ENCODE measurements around the gene CNTN1.

The CNTN1 gene

DNA sequence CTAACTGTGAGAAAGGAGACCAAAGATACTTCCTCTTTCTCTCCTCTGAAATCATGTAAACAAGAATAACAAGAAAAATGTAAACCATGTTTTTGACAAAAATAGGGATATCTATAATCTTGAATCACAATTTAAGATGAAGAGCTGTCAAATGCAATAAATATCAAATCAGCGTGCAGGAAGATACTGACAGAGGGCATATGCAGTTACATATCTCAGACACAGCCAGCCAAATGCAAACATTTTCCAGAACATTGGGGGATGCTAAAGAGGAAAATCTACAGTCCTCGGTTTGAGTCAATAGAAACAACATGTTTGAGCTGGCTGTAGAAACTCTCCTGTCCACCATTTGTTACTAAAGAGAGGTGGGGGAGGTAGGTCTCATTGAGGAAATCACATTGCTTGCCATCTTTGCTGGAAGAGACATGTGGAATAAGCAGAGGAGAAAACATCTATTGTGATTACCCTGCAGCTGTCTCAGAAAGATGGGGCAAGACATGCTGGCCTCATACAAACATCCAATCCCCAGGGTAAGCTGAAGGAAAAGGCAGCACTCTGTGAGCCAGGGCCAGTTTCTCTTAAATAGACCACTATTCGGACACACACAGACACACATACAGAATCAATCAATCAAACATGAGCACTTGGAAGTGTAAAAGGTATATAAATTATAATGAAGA lies 43.5 kb downstream of the CNTN1 start:
- TF ChIP-seq SIN3A (IDR thresholded peaks at IDR 0.05; ENCODE audit: borderline replicate concordance, insufficient read depth, low read length) (no peak), POLR2AphosphoS5 (IDR thresholded peaks at IDR 0.05; ENCODE audit: low read depth, low read length) (no peak), FOXP2 (optimal IDR thresholded peaks at IDR 0.05; ENCODE audit: borderline replicate concordance, extremely low read depth, extremely low read length, insufficient read depth) (no peak), TAF1 (IDR thresholded peaks at IDR 0.05; ENCODE audit: borderline replicate concordance, insufficient read depth, low read length) (no peak), REST (IDR thresholded peaks at IDR 0.05; ENCODE audit: insufficient read depth in 1 of 2, low read depth in 2 of 2, low read length in 2 of 2) (no peak)

DNA sequence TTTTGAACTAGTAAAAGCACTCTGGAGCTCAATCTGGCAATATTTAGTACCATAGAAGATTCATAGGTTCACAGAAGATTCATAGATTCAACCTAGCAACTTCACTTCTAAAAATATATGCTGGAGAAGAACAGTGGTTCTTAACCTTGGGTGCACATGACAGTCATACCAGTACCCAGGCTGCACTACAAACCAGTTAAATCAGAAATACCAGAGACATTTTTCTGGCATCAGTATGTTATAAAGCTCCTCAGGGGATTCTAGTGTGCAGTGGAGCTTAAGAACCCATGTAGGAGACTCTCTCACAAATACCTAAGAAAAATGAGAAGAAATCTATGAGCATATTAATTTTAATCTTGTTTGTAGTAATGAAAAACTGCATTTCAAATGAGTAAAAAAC lies 46.6 kb downstream of the CNTN1 start:
- TF ChIP-seq FOXP2 (optimal IDR thresholded peaks at IDR 0.05; ENCODE audit: borderline replicate concordance, extremely low read depth, extremely low read length, insufficient read depth) (no peak), POLR2AphosphoS5 (IDR thresholded peaks at IDR 0.05; ENCODE audit: low read depth, low read length) (no peak), SIN3A (IDR thresholded peaks at IDR 0.05; ENCODE audit: borderline replicate concordance, insufficient read depth, low read length) (no peak), REST (IDR thresholded peaks at IDR 0.05; ENCODE audit: insufficient read depth in 1 of 2, low read depth in 2 of 2, low read length in 2 of 2) (no peak), TAF1 (IDR thresholded peaks at IDR 0.05; ENCODE audit: borderline replicate concordance, insufficient read depth, low read length) (no peak)

GRCh38 chr12:40742041-40742440 lies 49.8 kb downstream of the CNTN1 start:
- TF ChIP-seq TAF1 (IDR thresholded peaks at IDR 0.05; ENCODE audit: borderline replicate concordance, insufficient read depth, low read length) (no peak), REST (IDR thresholded peaks at IDR 0.05; ENCODE audit: insufficient read depth in 1 of 2, low read depth in 2 of 2, low read length in 2 of 2) (no peak), SIN3A (IDR thresholded peaks at IDR 0.05; ENCODE audit: borderline replicate concordance, insufficient read depth, low read length) (no peak), POLR2AphosphoS5 (IDR thresholded peaks at IDR 0.05; ENCODE audit: low read depth, low read length) (no peak), FOXP2 (optimal IDR thresholded peaks at IDR 0.05; ENCODE audit: borderline replicate concordance, extremely low read depth, extremely low read length, insufficient read depth) (no peak)

DNA sequence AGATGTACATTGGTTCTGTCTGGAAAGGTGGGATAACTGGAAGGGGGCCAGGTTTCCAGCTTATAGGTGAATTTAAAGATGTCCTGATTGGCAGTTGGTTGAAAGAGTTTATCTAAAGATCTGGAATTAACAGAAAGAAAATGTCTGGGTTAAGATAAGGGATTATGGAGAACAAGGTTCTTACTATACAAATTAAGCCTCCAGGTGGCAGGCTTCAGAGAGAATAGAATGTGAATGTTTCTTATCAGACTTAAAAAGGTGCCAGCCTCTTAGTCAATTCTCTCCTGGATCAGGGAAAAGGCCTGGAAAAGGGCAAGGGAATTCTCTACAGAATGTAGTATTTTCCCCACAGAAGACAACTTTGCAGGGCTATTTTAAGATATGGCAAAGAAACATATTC lies 53.1 kb downstream of the CNTN1 start:
- no peak for TF ChIP-seq REST (IDR thresholded peaks at IDR 0.05; ENCODE audit: insufficient read depth in 1 of 2, low read depth in 2 of 2, low read length in 2 of 2)
- no peak for TF ChIP-seq FOXP2 (optimal IDR thresholded peaks at IDR 0.05; ENCODE audit: borderline replicate concordance, extremely low read depth, extremely low read length, insufficient read depth)
- TF ChIP-seq POLR2AphosphoS5 (IDR thresholded peaks at IDR 0.05; ENCODE audit: low read depth, low read length), result no peak
- TF ChIP-seq TAF1 (IDR thresholded peaks at IDR 0.05; ENCODE audit: borderline replicate concordance, insufficient read depth, low read length), result no peak
- no peak for TF ChIP-seq SIN3A (IDR thresholded peaks at IDR 0.05; ENCODE audit: borderline replicate concordance, insufficient read depth, low read length)

All from PFSK-1 (cell line).